Measurements from ENCODE around the gene MPRIP.

The MPRIP gene

DNA sequence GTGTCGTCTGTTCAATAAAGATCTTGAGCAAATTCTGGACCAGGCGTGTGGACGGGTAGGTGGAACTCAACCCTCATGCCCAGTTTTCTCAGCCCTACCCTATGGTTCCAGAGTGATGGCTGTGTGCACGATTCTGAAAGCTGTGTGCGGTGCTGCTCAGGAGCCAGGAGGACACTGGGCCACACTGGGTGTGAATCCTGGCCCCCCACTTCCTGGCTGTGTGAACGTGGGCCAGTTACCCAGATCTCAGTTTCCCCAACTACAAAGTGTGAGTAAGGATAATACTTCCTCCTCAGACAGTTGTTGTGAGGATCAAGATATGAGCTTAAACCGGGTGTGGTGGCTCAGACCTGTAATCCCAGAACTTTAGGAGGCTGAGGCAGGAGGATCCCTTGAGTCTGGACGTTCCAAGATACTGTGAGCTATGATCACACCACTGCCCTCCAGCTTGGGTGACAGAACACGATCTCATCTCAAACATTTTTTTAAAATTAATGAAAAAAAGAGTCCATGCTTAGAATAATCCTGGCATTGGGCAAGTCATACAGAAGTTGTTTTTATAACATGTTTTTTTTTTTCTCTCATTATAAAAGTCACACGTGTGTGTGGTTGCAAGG lies 14.7 kb upstream of the MPRIP start:
- H3K79me2 ChIP-seq (ENCODE audit: control insufficient read depth, insufficient read depth, low read length, poor library complexity): no peaks in the 10 kb centered on the region
- H2AFZ ChIP-seq (ENCODE audit: insufficient read depth, low read length, poor library complexity): no peak overlapping the region
- H3K18ac ChIP-seq (ENCODE audit: low read length): peak overlapping the region; percentile 69
- no peaks in the 10 kb centered on the region for H3K27me3 ChIP-seq (ENCODE audit: insufficient read depth, low read length)
- H4K12ac ChIP-seq (ENCODE audit: low read depth, low read length): no peak overlapping the region
- H4K91ac ChIP-seq (ENCODE audit: low read depth, low read length): peak overlapping the region; percentile 72
- peak overlapping the region; percentile 33 for H3K14ac ChIP-seq (ENCODE audit: low read length)
- DNase-seq: peak in 1 of 2 donors; percentile 32
- no peak overlapping the region for H3K9ac ChIP-seq (ENCODE audit: low read length)
- peak overlapping the region; percentile 3 for H4K8ac ChIP-seq (ENCODE audit: low read depth, low read length)
- peak overlapping the region; percentile 42 for H3K4me3 ChIP-seq (ENCODE audit: low read depth, low read length)
- WGBS (ENCODE audit: extremely low coverage, insufficient coverage, insufficient read length): no CpG with 5 or more reads among the region's 10 CpGs
- H2BK5ac ChIP-seq (ENCODE audit: low read depth, low read length, poor library complexity): peak overlapping the region; percentile 37
- peak overlapping the region; percentile 10 for H3K27ac ChIP-seq (ENCODE audit: low read depth, low read length)
- H3K4ac ChIP-seq (ENCODE audit: low read depth, low read length): peak overlapping the region; percentile 5
- H2BK120ac ChIP-seq (ENCODE audit: insufficient read depth, low read length, poor library complexity): peak overlapping the region; percentile 35
- peaks cover 36% of the 10 kb centered on the region for H3K79me1 ChIP-seq (ENCODE audit: low read length)
- no peaks in the 10 kb centered on the region for H3K36me3 ChIP-seq (ENCODE audit: control insufficient read depth in 1 of 2, insufficient read depth in 2 of 2, low read length in 2 of 2)
- H2BK12ac ChIP-seq (ENCODE audit: low read length): peak overlapping the region; percentile 19
- H3K4me1 ChIP-seq (ENCODE audit: control insufficient read depth in 1 of 2, insufficient read depth in 2 of 2, low read length in 2 of 2): peaks cover 42 to 46% of the 10 kb centered on the region in 2 experiments
- H2AK5ac ChIP-seq (ENCODE audit: low read length): peak overlapping the region; percentile 43
- H3K23ac ChIP-seq (ENCODE audit: low read length): no peak overlapping the region
- H3K9me3 ChIP-seq (ENCODE audit: insufficient read depth, low read depth, low read length): no peaks in the 10 kb centered on the region
- no peak overlapping the region for H3K4me2 ChIP-seq (ENCODE audit: low read length)

GRCh38 chr17:17028059-17028877 lies 14.0 kb upstream of the MPRIP start:
- H4K12ac ChIP-seq (ENCODE audit: low read depth, low read length): no peak overlapping the region
- H3K79me1 ChIP-seq (ENCODE audit: low read length): peaks cover 36% of the 10 kb centered on the region
- H3K4ac ChIP-seq (ENCODE audit: low read depth, low read length): peak overlapping the region; percentile 39
- H2AK5ac ChIP-seq (ENCODE audit: low read length): peak overlapping the region; percentile 34
- H3K14ac ChIP-seq (ENCODE audit: low read length): peak overlapping the region; percentile 64
- H2BK120ac ChIP-seq (ENCODE audit: insufficient read depth, low read length, poor library complexity): peak overlapping the region; percentile 59
- H3K27ac ChIP-seq (ENCODE audit: low read depth, low read length): peak overlapping the region; percentile 10
- peak overlapping the region; percentile 4 for H3K18ac ChIP-seq (ENCODE audit: low read length)
- no peak overlapping the region for H3K4me3 ChIP-seq (ENCODE audit: low read depth, low read length)
- H3K4me1 ChIP-seq (ENCODE audit: control insufficient read depth in 1 of 2, insufficient read depth in 2 of 2, low read length in 2 of 2): peaks cover 42 to 45% of the 10 kb centered on the region in 2 experiments
- H4K91ac ChIP-seq (ENCODE audit: low read depth, low read length): peak overlapping the region; percentile 47
- H2BK12ac ChIP-seq (ENCODE audit: low read length): peak overlapping the region; percentile 86
- H3K36me3 ChIP-seq (ENCODE audit: control insufficient read depth in 1 of 2, insufficient read depth in 2 of 2, low read length in 2 of 2): no peaks in the 10 kb centered on the region
- H2BK5ac ChIP-seq (ENCODE audit: low read depth, low read length, poor library complexity): no peak overlapping the region
- no CpG with 5 or more reads among the region's 12 CpGs for WGBS (ENCODE audit: extremely low coverage, insufficient coverage, insufficient read length)
- H3K27me3 ChIP-seq (ENCODE audit: insufficient read depth, low read length): no peaks in the 10 kb centered on the region
- no peak overlapping the region for H3K9ac ChIP-seq (ENCODE audit: low read length)
- no peaks in the 10 kb centered on the region for H3K9me3 ChIP-seq (ENCODE audit: insufficient read depth, low read depth, low read length)
- peak overlapping the region; percentile 49 for H4K8ac ChIP-seq (ENCODE audit: low read depth, low read length)
- peak overlapping the region; percentile 17 for H2AFZ ChIP-seq (ENCODE audit: insufficient read depth, low read length, poor library complexity)
- no peak overlapping the region for H3K4me2 ChIP-seq (ENCODE audit: low read length)
- no peak overlapping the region for H3K23ac ChIP-seq (ENCODE audit: low read length)
- peak; percentile 99 to 100 for DNase-seq
- no peaks in the 10 kb centered on the region for H3K79me2 ChIP-seq (ENCODE audit: control insufficient read depth, insufficient read depth, low read length, poor library complexity)

- Histone ChIP-seq H4K91ac (ENCODE audit: low read depth, low read length) (peak overlapping the region; percentile 47), H2BK5ac (ENCODE audit: low read depth, low read length, poor library complexity) (peak overlapping the region; percentile 15), H3K18ac (ENCODE audit: low read length) (peak overlapping the region; percentile 49), H3K4me3 (ENCODE audit: low read depth, low read length) (no peak overlapping the region), H3K27ac (ENCODE audit: low read depth, low read length) (no peak overlapping the region), H3K79me2 (ENCODE audit: control insufficient read depth, insufficient read depth, low read length, poor library complexity) (no peaks in the 10 kb centered on the region), H3K36me3 (ENCODE audit: control insufficient read depth in 1 of 2, insufficient read depth in 2 of 2, low read length in 2 of 2) (no peaks in the 10 kb centered on the region), H3K14ac (ENCODE audit: low read length) (peak overlapping the region; percentile 64), H2BK12ac (ENCODE audit: low read length) (peak overlapping the region; percentile 86), H3K4me2 (ENCODE audit: low read length) (no peak overlapping the region), H2AFZ (ENCODE audit: insufficient read depth, low read length, poor library complexity) (peak overlapping the region; percentile 28), H3K79me1 (ENCODE audit: low read length) (peaks cover 36% of the 10 kb centered on the region), H3K23ac (ENCODE audit: low read length) (no peak overlapping the region), H3K9me3 (ENCODE audit: insufficient read depth, low read depth, low read length) (no peaks in the 10 kb centered on the region), H4K12ac (ENCODE audit: low read depth, low read length) (no peak overlapping the region), H3K4me1 (ENCODE audit: control insufficient read depth in 1 of 2, insufficient read depth in 2 of 2, low read length in 2 of 2) (peaks cover 42 to 45% of the 10 kb centered on the region in 2 experiments), H4K8ac (ENCODE audit: low read depth, low read length) (peak overlapping the region; percentile 49), H3K9ac (ENCODE audit: low read length) (no peak overlapping the region), H2BK120ac (ENCODE audit: insufficient read depth, low read length, poor library complexity) (peak overlapping the region; percentile 59), H3K4ac (ENCODE audit: low read depth, low read length) (peak overlapping the region; percentile 39), H3K27me3 (ENCODE audit: insufficient read depth, low read length) (no peaks in the 10 kb centered on the region), H2AK5ac (ENCODE audit: low read length) (peak overlapping the region; percentile 75)
- WGBS (ENCODE audit: extremely low coverage, insufficient coverage, insufficient read length): no CpG with 5 or more reads among the region's 16 CpGs
- DNase-seq: peak in 1 of 2 donors; percentile 36
These were observed 13.2 kb upstream of the MPRIP start for GRCh38 chr17:17028878-17029535.

DNA sequence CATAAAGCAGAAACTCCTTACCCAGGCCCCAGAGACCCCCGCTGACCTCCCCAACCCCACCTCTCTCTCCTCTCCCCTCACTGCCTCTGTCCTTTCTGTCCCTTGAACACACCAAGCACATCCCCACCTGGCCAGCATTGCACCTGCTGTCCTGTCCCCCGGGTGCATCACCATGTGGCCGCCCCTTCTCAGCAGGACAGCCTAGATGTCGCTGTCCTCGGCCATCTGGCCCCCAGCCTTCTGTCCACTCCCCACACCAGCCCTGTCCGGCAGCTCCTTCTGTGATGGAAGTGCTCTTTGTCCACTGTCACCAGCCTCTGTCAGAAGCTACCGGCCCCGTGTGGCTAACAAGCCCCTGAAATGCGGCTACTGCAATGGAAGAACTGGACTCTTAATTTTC lies 12.3 kb upstream of the MPRIP start:
- no peak overlapping the region for H3K27ac ChIP-seq (ENCODE audit: low read depth, low read length)
- no peaks in the 10 kb centered on the region for H3K36me3 ChIP-seq (ENCODE audit: control insufficient read depth in 1 of 2, insufficient read depth in 2 of 2, low read length in 2 of 2)
- H4K91ac ChIP-seq (ENCODE audit: low read depth, low read length): peak overlapping the region; percentile 47
- H2AFZ ChIP-seq (ENCODE audit: insufficient read depth, low read length, poor library complexity): no peak overlapping the region
- H4K8ac ChIP-seq (ENCODE audit: low read depth, low read length): no peak overlapping the region
- peak overlapping the region; percentile 3 for H3K4ac ChIP-seq (ENCODE audit: low read depth, low read length)
- no peak for DNase-seq
- H3K4me2 ChIP-seq (ENCODE audit: low read length): no peak overlapping the region
- H2BK120ac ChIP-seq (ENCODE audit: insufficient read depth, low read length, poor library complexity): peak overlapping the region; percentile 15
- peak overlapping the region; percentile 12 for H2AK5ac ChIP-seq (ENCODE audit: low read length)
- H3K14ac ChIP-seq (ENCODE audit: low read length): peak overlapping the region; percentile 16
- no peaks in the 10 kb centered on the region for H3K79me2 ChIP-seq (ENCODE audit: control insufficient read depth, insufficient read depth, low read length, poor library complexity)
- WGBS (ENCODE audit: extremely low coverage, insufficient coverage, insufficient read length): no CpG with 5 or more reads among the region's 9 CpGs
- H4K12ac ChIP-seq (ENCODE audit: low read depth, low read length): no peak overlapping the region
- peaks cover 32% of the 10 kb centered on the region for H3K79me1 ChIP-seq (ENCODE audit: low read length)
- no peak overlapping the region for H3K23ac ChIP-seq (ENCODE audit: low read length)
- no peaks in the 10 kb centered on the region for H3K9me3 ChIP-seq (ENCODE audit: insufficient read depth, low read depth, low read length)
- no peaks in the 10 kb centered on the region for H3K27me3 ChIP-seq (ENCODE audit: insufficient read depth, low read length)
- peaks cover 36 to 40% of the 10 kb centered on the region in 2 experiments for H3K4me1 ChIP-seq (ENCODE audit: control insufficient read depth in 1 of 2, insufficient read depth in 2 of 2, low read length in 2 of 2)
- H3K4me3 ChIP-seq (ENCODE audit: low read depth, low read length): no peak overlapping the region
- H3K18ac ChIP-seq (ENCODE audit: low read length): peak overlapping the region; percentile 1
- H2BK5ac ChIP-seq (ENCODE audit: low read depth, low read length, poor library complexity): no peak overlapping the region
- H2BK12ac ChIP-seq (ENCODE audit: low read length): peak overlapping the region; percentile 28
- no peak overlapping the region for H3K9ac ChIP-seq (ENCODE audit: low read length)

Measured in trophoblast cell (in vitro differentiated cells and primary cell).